GM23248 (cell line): ENCODE measurements around the gene SERPINA4.

Experiments used
- EZH2 ChIP-seq: fragments of 200-600 bp; sonication (generic); IDR thresholded peaks from 2 replicates; pipeline ENCODE4 v1.6.1; 2018; ENCODE audit warnings: antibody characterized with exemption, mild to moderate bottlenecking; ENCODE audit not compliant: insufficient read depth, poor library complexity, severe bottlenecking
- EZH2phosphoT487 ChIP-seq: fragments of 200-600 bp; sonication (generic); IDR thresholded peaks from 2 replicates; pipeline ENCODE4 v1.6.1; 2018; ENCODE audit warnings: antibody characterized with exemption, moderate library complexity, mild to moderate bottlenecking, low read depth; ENCODE audit not compliant: insufficient read depth

- TF ChIP-seq EZH2phosphoT487 (no peak), EZH2 (no peak)
These were observed 13.1 kb downstream of the SERPINA4 start for GRCh38 chr14:94574336-94574735.
